CD4-positive, alpha-beta T cell (primary cell): ENCODE results near the gene LETM1. TPM values are rescaled to one million over a fixed set of nuclear protein-coding genes. Genes with fewer than 3 reads are reported as not detected.

Source experiments
- ATAC-seq: fragments of 200-7000 bp; cut with Tn5 transposase; one replicate; pipeline ENCODE4 v1.10.0; 2022; ENCODE audit warnings: mild to moderate bottlenecking; ENCODE audit not compliant: poor library complexity
- CTCF ChIA-PET: fragments of 350-600 bp; sonication (Branson Sonifier 250); formaldehyde crosslinking; loops from one replicate; lab custom pipeline; 2021; ENCODE audit warnings: antibody characterized with exemption, inconsistent platforms; lab: Charles Lee
- POLR2A ChIA-PET: fragments of 350-600 bp; sonication (Branson Sonifier 250); formaldehyde crosslinking; loops from one replicate; lab custom pipeline; 2021; ENCODE audit warnings: antibody characterized with exemption, inconsistent platforms; lab: Charles Lee
- DNase-seq, 14 experiments: peaks; one replicate each; pipeline ENCODE4 v3.0.0-alpha.2; 2013 to 2020; ENCODE audit warnings: mixed read lengths in 2 of 14
- H3K27ac ChIP-seq, 2 donors: one replicate each; pipeline versions ENCODE4 v1.5.1 to v1.7.0; 2013; ENCODE audit warnings: low read length in 2 of 2, low read depth in 1 of 2, mild to moderate bottlenecking in 1 of 2
- H3K27me3 ChIP-seq, 2 experiments: 1 replicate in 1 of 2; 2 replicates in 1 of 2; pipeline versions ENCODE4 v1.6.1 to v1.7.0; 2013; ENCODE audit warnings: low read length in 2 of 2, control low read depth in 1 of 2, mild to moderate bottlenecking in 1 of 2, moderate library complexity in 1 of 2; ENCODE audit not compliant: insufficient read depth in 2 of 2, control insufficient read depth in 1 of 2
- H3K36me3 ChIP-seq: one replicate; pipeline ENCODE4 v1.6.1; 2013; ENCODE audit warnings: low read length, control low read depth; ENCODE audit not compliant: insufficient read depth
- H3K4me1 ChIP-seq: one replicate; pipeline ENCODE4 v1.6.1; 2013; ENCODE audit warnings: low read length, control low read depth; ENCODE audit not compliant: insufficient read depth
- H3K4me3 ChIP-seq: one replicate; pipeline ENCODE4 v1.5.1; 2013; ENCODE audit warnings: mild to moderate bottlenecking, low read length, moderate library complexity
- H3K9me3 ChIP-seq, 2 experiments: 1 replicate in 1 of 2; 2 replicates in 1 of 2; pipeline versions ENCODE4 v1.6.1 to v1.7.0; 2013; ENCODE audit warnings: low read length in 2 of 2, mild to moderate bottlenecking in 2 of 2, control low read depth in 1 of 2, moderate library complexity in 1 of 2; ENCODE audit not compliant: control insufficient read depth in 1 of 2, insufficient read depth in 1 of 2
- H3K27ac Mint-ChIP-seq: one replicate; pipeline ENCODE4 v1.8.0; 2020; ENCODE audit warnings: mixed read lengths
- H3K27me3 Mint-ChIP-seq: one replicate; pipeline ENCODE4 v1.8.0; 2021; ENCODE audit warnings: mixed read lengths
- H3K36me3 Mint-ChIP-seq: one replicate; pipeline ENCODE4 v1.8.0; 2021; ENCODE audit warnings: low read depth, mixed read lengths
- H3K4me1 Mint-ChIP-seq: one replicate; pipeline ENCODE4 v1.8.0; 2021; ENCODE audit warnings: low read depth, mixed read lengths
- H3K4me3 Mint-ChIP-seq: one replicate; pipeline ENCODE4 v1.8.0; 2020; ENCODE audit warnings: mild to moderate bottlenecking, mixed read lengths
- H3K9me3 Mint-ChIP-seq: one replicate; pipeline ENCODE4 v1.8.0; 2020; ENCODE audit warnings: mixed read lengths
- intact Hi-C, 2 experiments: fragments of 100-400 bp; cut with DNase I in 1 of 2; cut with micrococcal nuclease in 1 of 2; formaldehyde crosslinking; loops; one replicate each; pipeline versions ENCODE4 v1.15.1 to v1.9.0; 2023 to 2025; cut with DNase I, micrococcal nuclease
- total RNA-seq, 174 experiments: library from RNA in 2 of 174; stranded (reverse) in 2 of 174; gene quantifications; one replicate each; pipeline ENCODE4 v1.2.3 and lab custom pipeline; 2021 to 2026
- TF ChIP-seq, protein P1 (sequence below): fragments of 200-600 bp; IDR thresholded peaks from one replicate; pipeline ENCODE4 v1.8.0; 2022; ENCODE audit warnings: antibody characterized with exemption, mild to moderate bottlenecking

Gene LETM1
- total RNA-seq, 2 experiments from 2014 or later: 21.2 to 25.2 TPM

DNA sequence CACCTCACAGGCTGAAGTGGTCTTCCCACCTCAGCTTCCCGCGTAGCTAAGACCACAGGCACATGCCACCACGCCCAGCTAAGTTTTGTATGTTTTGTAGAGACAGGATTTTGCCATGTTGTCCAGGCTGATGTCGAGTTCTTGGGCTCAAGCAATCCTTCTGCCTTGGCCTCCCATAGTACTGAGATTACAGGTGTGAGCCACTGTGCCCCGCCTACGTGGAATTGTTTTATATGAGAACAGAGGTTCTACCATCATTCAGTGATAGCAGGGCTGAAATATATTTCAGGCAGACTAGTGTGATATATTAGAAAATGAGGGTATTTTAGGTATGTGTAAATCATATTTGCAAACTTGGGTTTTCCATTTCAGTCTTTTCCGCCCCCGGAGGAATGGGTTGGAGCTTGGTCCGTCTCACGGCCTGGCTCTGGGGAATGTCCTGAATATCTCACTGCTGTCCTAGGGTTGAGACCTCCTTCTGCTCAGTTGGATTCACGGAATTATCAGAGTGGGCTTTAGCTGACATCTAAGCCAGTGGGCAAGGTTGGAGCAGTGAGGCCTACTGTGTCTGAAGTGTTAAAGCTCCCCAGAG, 35.1 kb upstream of the LETM1 start:
- Histone ChIP-seq H3K27ac (no peak overlapping the region), H3K27me3 (no peaks in the 10 kb centered on the region), H3K9me3 (peaks cover 0 to 3% of the 10 kb centered on the region in 2 experiments), H3K4me3 (no peak overlapping the region), H3K4me1 (no peaks in the 10 kb centered on the region), H3K36me3 (peaks cover 7% of the 10 kb centered on the region)
- ATAC-seq (no peak), DNase-seq (no peak)
- no peaks in the 10 kb centered on the region for H3K9me3 Mint-ChIP-seq
- no peaks in the 10 kb centered on the region for H3K27me3 Mint-ChIP-seq
- intact Hi-C loops: no loop called here
- no peak overlapping the region for H3K27ac Mint-ChIP-seq
- TF ChIP-seq, protein P1, sequence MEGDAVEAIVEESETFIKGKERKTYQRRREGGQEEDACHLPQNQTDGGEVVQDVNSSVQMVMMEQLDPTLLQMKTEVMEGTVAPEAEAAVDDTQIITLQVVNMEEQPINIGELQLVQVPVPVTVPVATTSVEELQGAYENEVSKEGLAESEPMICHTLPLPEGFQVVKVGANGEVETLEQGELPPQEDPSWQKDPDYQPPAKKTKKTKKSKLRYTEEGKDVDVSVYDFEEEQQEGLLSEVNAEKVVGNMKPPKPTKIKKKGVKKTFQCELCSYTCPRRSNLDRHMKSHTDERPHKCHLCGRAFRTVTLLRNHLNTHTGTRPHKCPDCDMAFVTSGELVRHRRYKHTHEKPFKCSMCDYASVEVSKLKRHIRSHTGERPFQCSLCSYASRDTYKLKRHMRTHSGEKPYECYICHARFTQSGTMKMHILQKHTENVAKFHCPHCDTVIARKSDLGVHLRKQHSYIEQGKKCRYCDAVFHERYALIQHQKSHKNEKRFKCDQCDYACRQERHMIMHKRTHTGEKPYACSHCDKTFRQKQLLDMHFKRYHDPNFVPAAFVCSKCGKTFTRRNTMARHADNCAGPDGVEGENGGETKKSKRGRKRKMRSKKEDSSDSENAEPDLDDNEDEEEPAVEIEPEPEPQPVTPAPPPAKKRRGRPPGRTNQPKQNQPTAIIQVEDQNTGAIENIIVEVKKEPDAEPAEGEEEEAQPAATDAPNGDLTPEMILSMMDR: no peak
- ChIA-PET POLR2A (no interaction called here), CTCF (no interaction called here)
- no peak overlapping the region for H3K4me3 Mint-ChIP-seq
- H3K4me1 Mint-ChIP-seq: peaks cover 12% of the 10 kb centered on the region
- peaks cover 4% of the 10 kb centered on the region for H3K36me3 Mint-ChIP-seq

DNA sequence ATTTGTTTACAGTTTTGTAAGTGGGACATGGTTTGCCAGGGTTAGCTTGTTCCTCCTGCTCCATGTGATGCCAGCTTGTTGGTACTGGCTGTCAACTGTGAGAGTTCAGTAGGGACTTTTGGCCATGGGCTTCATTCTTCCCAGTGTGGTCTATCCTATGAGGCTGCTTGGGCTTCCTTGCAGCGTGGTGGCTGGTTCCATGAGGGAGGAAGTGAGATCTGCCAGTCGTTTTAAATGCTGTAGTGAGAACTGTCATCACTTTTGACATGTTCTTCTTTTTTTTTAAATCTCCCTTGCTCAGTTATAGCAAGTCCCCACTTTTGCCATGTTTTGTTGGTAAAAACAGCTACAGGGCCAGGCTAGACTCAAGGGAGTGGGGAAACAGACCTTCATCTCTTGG, 31.1 kb upstream of the LETM1 start:
- H3K36me3 ChIP-seq: no peaks in the 10 kb centered on the region
- H3K9me3 Mint-ChIP-seq: no peaks in the 10 kb centered on the region
- H3K4me3 ChIP-seq: no peak overlapping the region
- H3K4me3 Mint-ChIP-seq: no peak overlapping the region
- peaks cover 2% of the 10 kb centered on the region for H3K4me1 ChIP-seq
- POLR2A ChIA-PET: no interaction called here
- no peaks in the 10 kb centered on the region for H3K27me3 Mint-ChIP-seq
- no peaks in the 10 kb centered on the region for H3K36me3 Mint-ChIP-seq
- DNase-seq (no peak), ATAC-seq (no peak)
- no peaks in the 10 kb centered on the region for H3K27me3 ChIP-seq
- no peak overlapping the region for H3K27ac ChIP-seq
- TF ChIP-seq, protein P1: no peak
- H3K9me3 ChIP-seq: peaks cover 0 to 3% of the 10 kb centered on the region in 2 experiments
- no peak overlapping the region for H3K27ac Mint-ChIP-seq
- CTCF ChIA-PET: interaction anchor here (0.5 to 1.2 kb wide), 4 partner anchors 11 to 38 kb away, joined by 3 to 5 read pairs (median 3); no protein-coding TSS in a partner anchor
- intact Hi-C loops: loop anchor here in 1 of 2 experiments (5.0 kb wide), 1 partner anchor 50 kb away; no protein-coding TSS in a partner anchor
- H3K4me1 Mint-ChIP-seq: peaks cover 20% of the 10 kb centered on the region

DNA sequence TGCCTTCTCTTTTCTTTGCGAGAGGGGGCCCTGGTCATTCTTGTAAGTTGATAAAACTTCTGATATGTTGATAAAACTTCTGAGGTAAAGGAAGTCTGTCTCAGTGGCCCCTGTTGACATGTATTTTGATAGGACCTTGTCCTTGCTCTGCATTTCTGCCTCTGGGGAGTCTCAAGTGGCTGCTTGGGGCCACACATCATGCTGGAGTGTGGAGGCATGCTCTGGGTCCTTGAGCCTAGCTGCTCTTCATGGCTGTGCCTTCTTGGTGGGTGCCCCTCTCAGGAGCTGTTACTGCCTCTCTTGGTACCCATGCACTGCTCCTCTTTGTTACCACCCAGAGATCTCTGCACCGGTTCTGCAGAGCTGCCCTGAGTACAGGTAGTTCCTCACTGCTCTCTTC, 29.5 kb upstream of the LETM1 start:
- Mint-ChIP-seq H3K9me3 (no peaks in the 10 kb centered on the region), H3K27me3 (no peaks in the 10 kb centered on the region), H3K36me3 (no peaks in the 10 kb centered on the region), H3K27ac (peak overlapping the region; percentile 15), H3K4me1 (peaks cover 33% of the 10 kb centered on the region), H3K4me3 (no peak overlapping the region)
- Histone ChIP-seq H3K4me1 (peaks cover 7% of the 10 kb centered on the region), H3K4me3 (no peak overlapping the region), H3K27me3 (no peaks in the 10 kb centered on the region), H3K36me3 (no peaks in the 10 kb centered on the region), H3K27ac (no peak overlapping the region), H3K9me3 (peaks cover 0 to 3% of the 10 kb centered on the region in 2 experiments)
- DNase-seq (no peak), ATAC-seq (no peak)
- intact Hi-C loops: loop anchor here in 1 of 2 experiments (5.0 kb wide), 1 partner anchor 48 kb away; no protein-coding TSS in a partner anchor
- ChIA-PET CTCF (no interaction called here), POLR2A (no interaction called here)
- TF ChIP-seq, protein P1: no peak
